NCI-H2196 treated with DMSO at 0.1 percent for 48 hours (cell line): Measurements from ENCODE around the gene USP22.

ENCODE experiments used
- DNase-seq: peaks from one replicate; lab custom pipeline; 2025; ENCODE audit not compliant: unreplicated experiment; lab: John Stamatoyannopoulos, UW

Gene USP22

GRCh38 chr17:21049457-21049856 lies 6.6 kb upstream of the USP22 start:
- no peak for DNase-seq

GRCh38 chr17:21046216-21046615 lies 3.4 kb upstream of the USP22 start:
- no peak for DNase-seq

- no peak for DNase-seq
Observed at GRCh38 chr17:21044971-21045370, 2.2 kb upstream of the USP22 start.

DNA sequence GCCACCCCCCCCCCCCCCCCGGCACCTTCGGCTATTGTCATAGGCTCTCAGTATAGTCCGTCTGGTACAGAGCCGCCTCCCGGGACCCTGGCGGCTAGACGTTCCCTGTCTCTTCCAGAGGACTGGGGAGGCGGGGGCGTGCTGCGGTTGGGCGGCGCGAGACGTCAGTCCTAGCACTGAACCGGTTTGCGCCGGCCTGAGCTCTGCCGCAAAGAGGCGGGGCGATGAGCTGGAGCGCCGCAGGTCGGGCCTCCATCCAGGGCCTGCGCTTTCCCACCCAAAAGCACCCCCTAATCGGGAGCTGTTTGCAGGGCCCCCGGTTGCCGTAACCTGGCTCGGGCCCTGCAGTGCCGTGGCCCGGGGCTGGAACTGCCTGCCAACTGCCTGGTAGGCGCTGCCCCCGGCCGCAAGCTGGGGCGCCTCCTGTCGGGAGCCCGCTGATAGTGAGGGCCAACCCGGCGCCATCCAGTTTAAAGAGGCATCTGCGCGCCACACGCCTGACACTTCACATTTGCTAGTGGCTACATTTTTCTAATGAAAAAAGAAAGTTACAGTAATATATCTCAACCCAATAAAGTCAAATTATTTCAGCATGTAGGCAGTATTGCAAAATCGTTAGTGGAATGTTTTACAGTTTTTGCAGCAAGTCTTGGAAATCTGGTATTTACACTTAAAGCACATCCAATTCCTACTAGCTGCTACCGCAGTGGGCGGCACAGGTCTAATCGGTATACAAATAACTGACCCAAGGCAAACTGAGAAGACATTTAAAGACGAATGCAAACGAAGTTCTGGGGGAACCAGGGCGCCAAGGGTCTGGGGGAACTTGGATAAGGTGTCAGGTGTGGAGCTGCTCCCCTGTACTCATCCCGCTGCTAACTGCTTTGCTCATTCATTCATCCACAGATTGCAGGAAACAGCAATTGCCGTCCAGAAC lies 753 bp upstream of the USP22 start:
- DNase-seq = peak; percentile 90

GRCh38 chr17:21041741-21042457 lies 912 bp downstream of the USP22 start:
- DNase-seq = peak; percentile 35

DNA sequence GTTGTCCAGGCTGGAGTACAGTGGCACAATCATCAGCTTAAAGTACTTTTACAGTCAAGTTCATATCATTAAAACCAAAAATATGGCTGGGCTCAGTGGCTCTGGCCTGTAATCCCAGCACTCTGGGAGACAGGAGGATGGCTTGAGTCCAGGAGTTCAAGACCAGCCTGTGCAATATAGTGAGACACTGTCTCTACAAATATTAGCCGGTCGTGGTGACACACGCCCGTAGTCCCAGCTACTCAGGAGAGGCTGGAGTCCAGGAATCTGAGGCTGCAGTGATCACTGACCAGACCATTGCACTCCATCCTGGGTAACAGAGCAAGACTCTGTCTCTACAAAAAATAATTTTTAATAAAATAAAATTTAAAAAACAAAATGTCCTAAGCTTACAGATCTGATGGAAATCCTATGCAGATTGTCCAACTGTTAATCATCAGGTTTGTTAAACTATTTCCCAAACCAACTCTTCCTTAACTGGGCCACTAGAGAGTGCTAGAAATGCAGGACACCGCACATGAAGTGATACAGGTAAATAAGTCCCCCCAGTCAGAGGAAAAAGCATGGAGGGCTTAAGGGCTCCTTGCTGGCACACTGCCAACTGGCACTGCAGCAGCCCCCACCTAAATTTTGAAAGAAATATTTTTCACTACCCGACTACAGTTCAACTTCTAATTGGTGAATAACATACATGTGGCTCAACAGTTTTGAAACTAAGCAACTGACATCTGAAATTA lies 2.8 kb downstream of the USP22 start:
- DNase-seq = peak; percentile 4

- DNase-seq = no peak
Observed at GRCh38 chr17:21037117-21037803, 5.6 kb downstream of the USP22 start.

DNA sequence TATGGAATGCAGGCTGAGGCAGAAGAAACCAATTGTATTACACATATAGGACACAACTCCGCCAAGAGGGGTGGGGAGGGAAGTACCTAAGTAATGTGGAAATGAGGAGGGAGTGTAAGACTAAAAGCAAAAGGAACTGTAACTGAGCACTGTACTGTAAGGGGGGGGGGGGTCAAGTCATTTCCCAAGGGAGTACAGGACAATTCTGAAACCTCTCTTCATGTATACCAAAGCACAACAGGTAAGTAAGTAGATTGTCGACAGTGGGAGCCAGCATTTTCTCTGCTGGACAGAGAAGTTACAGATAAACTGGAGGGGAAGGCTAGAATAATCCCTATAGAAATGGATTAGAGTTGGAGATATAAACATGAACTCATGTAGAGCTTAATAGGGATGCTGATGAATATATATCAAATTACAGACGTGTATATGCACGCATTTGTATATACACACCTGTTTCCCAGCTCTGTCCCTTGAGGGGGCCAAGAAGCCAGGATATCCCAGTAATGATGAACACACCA lies 6.4 kb downstream of the USP22 start:
- no peak for DNase-seq

- no peak for DNase-seq
Observed at GRCh38 chr17:21035406-21035805, 7.4 kb downstream of the USP22 start.

- DNase-seq = no peak
Observed at GRCh38 chr17:21034340-21035235, 8.2 kb downstream of the USP22 start.

GRCh38 chr17:21033350-21033749 lies 9.5 kb downstream of the USP22 start:
- no peak for DNase-seq

DNA sequence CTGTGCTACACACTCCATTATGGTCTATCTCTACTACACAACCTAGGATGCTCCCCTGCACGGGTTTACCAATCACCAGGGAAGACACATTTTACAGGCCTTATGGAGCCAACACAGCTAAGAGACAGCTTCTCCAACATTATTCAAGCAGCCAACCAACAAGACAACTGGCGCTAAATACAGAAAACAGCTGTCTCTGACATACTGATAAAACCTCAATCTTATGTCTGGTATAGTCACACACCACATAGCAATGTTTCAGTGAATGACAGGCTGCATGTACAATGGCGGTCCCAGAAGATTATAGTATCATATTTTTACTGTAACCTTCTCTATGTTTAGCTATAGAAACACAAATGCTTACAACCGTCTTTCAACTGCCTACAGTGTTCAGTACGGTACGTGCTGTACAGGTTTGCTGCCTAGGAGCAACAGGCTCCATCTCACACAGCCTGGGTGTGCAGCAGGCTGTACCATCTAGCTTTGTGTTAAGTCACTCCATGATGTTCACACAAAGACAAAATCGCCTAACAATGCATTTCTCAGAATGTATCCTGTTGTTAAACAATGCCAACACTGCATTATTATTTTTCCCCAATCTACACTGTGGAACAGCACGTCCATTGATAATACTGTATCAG lies 10.9 kb downstream of the USP22 start:
- no peak for DNase-seq

GRCh38 chr17:21030375-21030774 lies 12.4 kb downstream of the USP22 start:
- DNase-seq = no peak

DNA sequence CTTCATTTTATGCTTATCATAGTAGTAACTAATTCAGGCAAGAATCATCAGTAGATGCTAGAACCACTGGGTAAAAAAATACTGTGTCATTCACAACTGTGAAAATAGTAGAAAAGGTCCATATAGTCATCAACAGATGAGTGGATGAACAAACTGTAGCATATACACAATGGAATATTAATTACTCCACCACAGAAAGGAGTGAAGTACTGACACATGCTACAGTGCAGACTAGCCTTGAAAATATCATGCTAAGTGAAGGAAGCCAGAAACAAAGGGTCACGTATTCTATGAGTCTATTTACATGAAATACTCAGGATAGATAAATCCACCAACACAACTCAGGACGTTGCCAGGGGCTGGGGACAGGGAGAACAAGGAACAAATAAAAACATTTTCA lies 13.3 kb downstream of the USP22 start:
- no peak for DNase-seq

DNA sequence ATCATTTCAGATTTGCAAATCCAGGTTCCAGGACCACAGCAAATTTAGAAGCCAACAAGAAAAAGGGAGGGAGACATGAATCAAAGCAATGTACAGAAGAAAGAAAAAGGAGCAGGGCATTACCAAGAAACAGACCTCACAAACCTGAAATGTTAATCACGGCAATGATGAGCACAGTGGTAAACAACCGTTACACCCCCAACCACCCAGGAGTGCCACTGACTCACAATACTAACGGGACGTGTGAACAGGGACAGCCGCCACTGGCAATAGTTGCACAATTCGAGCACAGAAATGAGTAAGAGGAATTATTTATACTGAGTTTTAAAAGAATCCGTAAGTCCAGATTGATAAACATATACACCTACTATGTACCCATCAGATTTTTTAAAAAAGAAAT lies 13.8 kb downstream of the USP22 start:
- no peak for DNase-seq

GRCh38 chr17:21028192-21028591 lies 14.6 kb downstream of the USP22 start:
- DNase-seq = no peak

DNA sequence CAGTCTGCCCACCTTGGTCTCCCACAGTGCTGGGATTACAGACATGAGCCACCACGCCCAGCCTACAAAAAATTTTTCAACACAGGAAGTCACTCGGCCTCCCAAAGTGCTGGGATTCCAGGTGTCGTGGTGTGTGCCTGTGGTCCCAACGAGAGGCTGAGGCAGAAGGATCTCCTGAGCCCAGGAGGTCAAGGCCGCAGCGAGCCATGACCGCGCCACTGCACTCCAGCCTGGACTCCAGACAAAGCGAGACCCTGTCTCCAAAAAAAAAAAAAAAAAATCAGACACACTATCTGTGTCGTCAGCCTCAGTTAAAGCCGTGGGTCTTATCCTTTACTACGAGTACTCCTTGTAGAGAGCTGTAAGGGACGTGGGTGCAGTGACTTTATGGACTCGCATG lies 15.8 kb downstream of the USP22 start:
- no peak for DNase-seq

- DNase-seq = no peak
Observed at GRCh38 chr17:21025451-21025850, 17.4 kb downstream of the USP22 start.

DNA sequence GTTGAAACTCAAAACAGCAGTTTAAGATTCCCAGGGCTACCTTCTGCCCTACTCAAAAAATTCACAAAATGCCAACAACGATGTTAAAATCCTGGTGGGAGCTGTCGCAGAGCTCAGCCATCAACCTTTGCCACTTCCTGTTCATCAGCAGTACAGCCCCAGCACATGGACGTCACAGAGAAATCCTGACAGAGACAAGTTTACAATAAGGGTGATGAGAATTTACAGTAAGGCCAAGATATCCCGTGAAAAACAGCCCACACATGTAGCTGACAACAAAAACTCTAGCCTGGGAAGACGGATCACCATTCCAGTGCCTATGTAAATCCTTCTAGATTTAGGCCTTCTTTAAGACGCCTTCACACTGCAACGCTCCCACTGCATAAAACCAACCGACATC lies 18.8 kb downstream of the USP22 start:
- DNase-seq = no peak
